IPS-20b (cell line): ENCODE data around the gene MAST3.

Source experiments
- H3K27ac ChIP-seq: one replicate; pipeline ENCODE4 v1.5.1; 2013; ENCODE audit warnings: low read length
- H3K27me3 ChIP-seq: 2 replicates; pipeline ENCODE4 v1.6.1; 2013; ENCODE audit warnings: mild to moderate bottlenecking, low read length, inconsistent platforms; ENCODE audit not compliant: insufficient read depth
- H3K36me3 ChIP-seq: 2 replicates; pipeline ENCODE4 v1.6.1; 2013; ENCODE audit warnings: low read depth, mild to moderate bottlenecking, inconsistent platforms, low read length, moderate library complexity; ENCODE audit not compliant: insufficient read depth
- H3K4me1 ChIP-seq: 2 replicates; pipeline ENCODE4 v1.6.1; 2013; ENCODE audit warnings: mild to moderate bottlenecking, control low read depth, inconsistent platforms, low read length, moderate library complexity; ENCODE audit not compliant: insufficient read depth
- H3K4me3 ChIP-seq: 2 replicates; pipeline ENCODE4 v1.5.1; 2013; ENCODE audit warnings: mild to moderate bottlenecking, low read length, inconsistent platforms
- H3K9ac ChIP-seq: 2 replicates; pipeline ENCODE4 v1.6.1; 2013; ENCODE audit warnings: low read depth, mild to moderate bottlenecking, inconsistent platforms, low read length, moderate library complexity
- H3K9me3 ChIP-seq: 2 replicates; pipeline ENCODE4 v1.6.1; 2013; ENCODE audit warnings: mild to moderate bottlenecking, low read depth, low read length, inconsistent platforms; ENCODE audit not compliant: insufficient read depth

The MAST3 gene

DNA sequence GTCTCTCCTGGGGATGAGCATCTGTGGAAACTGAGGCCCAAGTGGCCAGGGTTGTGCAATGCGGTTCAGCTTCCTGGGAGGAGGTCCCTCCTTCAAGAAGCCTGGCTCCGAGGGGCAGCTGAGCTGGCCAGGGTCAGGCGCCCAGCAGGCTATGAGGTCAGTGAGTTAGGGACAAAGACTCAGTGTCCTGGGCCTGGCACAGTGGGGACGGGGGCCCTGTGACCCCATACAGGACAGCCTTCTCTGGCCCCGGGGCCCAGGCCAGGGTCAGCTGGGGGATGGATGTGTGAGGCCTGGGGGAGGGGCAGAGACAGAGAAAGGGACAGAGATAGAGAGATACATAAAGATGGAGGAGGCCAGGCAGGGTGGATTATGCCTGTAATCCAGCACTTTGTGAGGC, 7.9 kb upstream of the MAST3 start:
- Histone ChIP-seq H3K9ac (no peak overlapping the region), H3K27ac (no peak overlapping the region), H3K4me3 (no peak overlapping the region)

DNA sequence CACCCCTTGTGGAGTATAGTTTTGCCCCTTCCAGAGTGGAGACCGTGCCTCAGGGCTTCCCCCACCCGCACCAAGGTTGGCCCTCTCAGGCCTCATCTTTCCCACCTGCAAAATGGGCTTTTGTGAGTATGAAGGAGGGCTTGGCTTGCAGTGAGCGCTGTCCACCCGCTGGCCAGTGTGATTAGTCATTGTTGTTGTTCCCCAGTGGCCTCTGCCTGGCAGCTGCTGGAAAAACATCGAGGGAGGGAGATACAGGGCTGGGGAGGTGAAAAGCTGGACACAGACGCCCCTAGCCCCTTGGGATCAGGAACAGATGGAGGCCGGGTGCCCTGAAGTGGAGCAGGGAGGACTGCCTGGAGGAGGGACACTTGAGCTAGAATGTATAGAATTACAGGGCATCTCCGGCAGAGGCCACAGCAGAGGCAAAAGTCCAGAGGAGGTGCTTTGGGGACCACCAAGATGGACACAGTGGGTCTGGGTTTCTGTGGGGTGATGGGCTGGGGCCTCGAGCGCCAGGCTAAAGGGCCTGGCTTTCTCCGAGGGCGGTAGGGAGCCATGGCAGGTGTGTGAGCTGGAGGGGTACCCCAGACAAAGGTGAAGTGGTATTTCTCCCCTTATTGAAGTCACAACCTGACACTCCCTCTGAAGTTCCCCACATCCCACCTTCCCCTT, 6.9 kb upstream of the MAST3 start:
- Histone ChIP-seq H3K9ac (no peak overlapping the region), H3K9me3 (no peaks in the 10 kb centered on the region), H3K4me3 (no peak overlapping the region), H3K36me3 (no peaks in the 10 kb centered on the region), H3K4me1 (no peaks in the 10 kb centered on the region), H3K27me3 (no peaks in the 10 kb centered on the region), H3K27ac (no peak overlapping the region)

More for the DNA sequence above, 7.9 kb upstream of the MAST3 start:
- H3K27me3 ChIP-seq = no peaks in the 10 kb centered on the region
- no peaks in the 10 kb centered on the region for H3K9me3 ChIP-seq
- no peaks in the 10 kb centered on the region for H3K36me3 ChIP-seq
- no peaks in the 10 kb centered on the region for H3K4me1 ChIP-seq

DNA sequence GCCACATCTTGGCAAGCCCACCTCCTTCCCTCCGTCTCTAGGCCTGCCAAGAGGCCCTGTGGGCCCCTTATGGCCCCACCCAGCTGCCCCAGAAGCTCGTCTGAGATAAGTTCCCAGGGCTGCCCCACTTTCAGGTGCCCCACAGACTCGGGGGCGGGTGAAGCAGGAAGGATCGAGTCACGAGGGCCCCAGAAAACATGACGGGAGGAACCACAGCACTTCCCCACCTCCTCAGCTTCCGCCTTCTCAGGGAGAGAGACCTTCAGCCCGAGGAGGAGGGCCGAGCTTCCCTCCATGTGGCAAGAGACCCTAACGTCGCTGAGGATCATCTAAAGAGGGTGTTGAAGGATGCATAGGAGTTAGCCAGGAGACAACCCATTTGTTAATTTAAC, 6.4 kb upstream of the MAST3 start:
- H3K9me3 ChIP-seq = no peaks in the 10 kb centered on the region
- no peaks in the 10 kb centered on the region for H3K36me3 ChIP-seq
- no peaks in the 10 kb centered on the region for H3K4me1 ChIP-seq
- H3K27ac ChIP-seq = no peak overlapping the region
- H3K9ac ChIP-seq = no peak overlapping the region
- no peaks in the 10 kb centered on the region for H3K27me3 ChIP-seq
- no peak overlapping the region for H3K4me3 ChIP-seq

DNA sequence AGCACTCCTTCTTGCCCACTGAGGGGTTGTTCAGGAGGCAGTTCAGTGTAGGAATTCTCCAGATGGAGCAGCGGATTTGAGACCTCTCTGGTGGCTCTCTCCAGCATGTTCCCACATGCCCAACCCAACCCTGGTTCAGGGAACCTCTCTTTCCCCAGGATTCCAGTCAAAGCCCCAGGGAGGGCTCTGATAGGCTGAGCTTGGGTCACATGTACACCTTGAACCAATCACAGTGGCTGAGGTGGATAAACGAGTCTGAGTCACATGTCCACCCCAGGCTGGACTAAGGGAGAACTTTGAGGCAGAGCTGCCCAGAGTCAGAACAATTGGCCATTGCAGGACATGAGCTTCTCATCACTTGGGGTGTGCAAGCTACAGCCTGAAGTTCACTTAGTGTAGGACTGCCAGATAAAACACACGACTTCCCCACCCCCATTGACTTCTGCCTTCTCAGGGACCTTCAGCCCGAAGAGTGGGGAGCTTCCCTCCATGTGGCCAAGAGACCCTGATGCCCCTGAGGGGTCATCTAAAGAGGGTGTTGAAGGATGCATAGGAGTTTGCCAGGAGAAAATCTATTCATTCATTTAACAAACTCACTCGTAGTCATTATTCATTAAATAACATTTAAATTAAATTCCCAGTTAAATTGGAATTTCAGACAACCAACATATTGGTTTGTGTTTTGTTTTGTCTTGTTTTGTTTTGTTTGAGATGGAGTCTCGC, 4.0 kb upstream of the MAST3 start:
- no peak overlapping the region for H3K9ac ChIP-seq
- peaks cover 9% of the 10 kb centered on the region for H3K27me3 ChIP-seq
- H3K9me3 ChIP-seq = no peaks in the 10 kb centered on the region
- no peak overlapping the region for H3K4me3 ChIP-seq
- H3K36me3 ChIP-seq = no peaks in the 10 kb centered on the region
- no peaks in the 10 kb centered on the region; the same call in 1 of the 2 replicates for H3K4me1 ChIP-seq
- no peak overlapping the region for H3K27ac ChIP-seq

DNA sequence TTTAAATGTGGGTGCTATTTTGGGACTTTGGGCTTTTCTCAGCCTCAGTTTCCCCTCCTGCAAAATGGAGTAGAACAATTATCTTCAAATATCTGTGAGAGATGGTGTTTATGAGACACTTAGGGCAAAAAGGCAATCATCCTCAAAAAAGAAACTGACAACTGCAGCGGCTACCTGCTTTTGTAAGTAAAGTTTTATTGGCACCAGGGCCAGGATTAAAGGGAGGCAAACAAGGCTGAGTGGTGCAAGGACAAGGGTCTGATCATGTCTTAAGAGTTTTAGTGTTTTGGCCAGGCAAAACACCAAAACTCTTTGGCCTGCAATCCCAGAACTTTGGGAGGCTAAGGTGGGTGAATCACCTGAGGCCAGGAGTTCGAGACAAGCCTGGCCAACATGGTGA, 1.3 kb upstream of the MAST3 start:
- Histone ChIP-seq H3K9ac (no peak overlapping the region), H3K9me3 (no peaks in the 10 kb centered on the region), H3K27ac (no peak overlapping the region), H3K27me3 (peaks cover 22% of the 10 kb centered on the region), H3K36me3 (no peaks in the 10 kb centered on the region), H3K4me1 (no peaks in the 10 kb centered on the region; the same call in 1 of the 2 replicates), H3K4me3 (no peak overlapping the region)

DNA sequence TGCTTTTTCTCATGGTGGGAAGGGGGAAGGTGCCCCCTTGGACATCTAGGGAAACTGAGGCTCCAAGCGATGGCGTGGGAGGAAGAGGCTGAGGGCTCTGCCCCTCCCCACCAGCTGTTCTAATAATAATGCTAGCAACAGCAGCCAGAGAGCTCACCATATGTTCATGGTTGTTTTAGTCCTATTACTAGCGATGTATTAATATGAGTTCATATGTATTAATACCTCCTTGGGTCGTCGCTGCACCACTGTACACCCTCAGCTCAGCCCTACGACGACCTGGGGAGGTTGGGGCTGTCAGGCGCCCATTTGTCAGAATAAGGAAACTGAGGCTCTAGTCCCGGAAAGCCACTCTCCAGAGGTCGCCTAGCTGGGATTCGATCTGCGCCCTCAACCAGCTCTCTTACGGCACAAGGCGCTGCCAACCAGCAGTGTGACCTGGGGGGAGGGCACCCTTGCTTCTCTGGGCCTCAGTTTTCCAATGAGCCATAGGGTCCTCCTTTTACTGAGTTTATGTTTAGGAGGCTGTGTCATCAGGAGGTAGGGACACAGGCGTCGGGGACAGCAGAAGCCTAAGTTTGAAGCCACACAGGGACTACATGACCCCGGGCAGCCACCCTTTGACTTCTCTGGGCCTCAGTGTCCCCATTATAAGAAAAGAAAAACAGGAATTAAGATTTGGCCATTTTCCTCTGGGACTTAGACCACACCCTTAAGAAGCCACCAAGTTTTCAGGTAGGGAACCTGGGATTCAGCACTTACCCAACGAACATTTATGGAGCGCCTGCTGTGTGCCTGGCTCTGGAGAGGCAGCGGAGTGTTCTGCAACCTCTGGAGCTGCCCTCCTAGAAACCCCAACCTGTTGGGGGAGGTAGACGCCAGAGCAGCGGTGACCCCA, 664 bp downstream of the MAST3 start:
- Histone ChIP-seq H3K9me3 (no peaks in the 10 kb centered on the region), H3K27me3 (peaks cover 22% of the 10 kb centered on the region), H3K27ac (no peak overlapping the region), H3K4me1 (no peaks in the 10 kb centered on the region; the same call in 1 of the 2 replicates), H3K4me3 (peak overlapping the region; percentile 70), H3K9ac (no peak overlapping the region), H3K36me3 (no peaks in the 10 kb centered on the region)

DNA sequence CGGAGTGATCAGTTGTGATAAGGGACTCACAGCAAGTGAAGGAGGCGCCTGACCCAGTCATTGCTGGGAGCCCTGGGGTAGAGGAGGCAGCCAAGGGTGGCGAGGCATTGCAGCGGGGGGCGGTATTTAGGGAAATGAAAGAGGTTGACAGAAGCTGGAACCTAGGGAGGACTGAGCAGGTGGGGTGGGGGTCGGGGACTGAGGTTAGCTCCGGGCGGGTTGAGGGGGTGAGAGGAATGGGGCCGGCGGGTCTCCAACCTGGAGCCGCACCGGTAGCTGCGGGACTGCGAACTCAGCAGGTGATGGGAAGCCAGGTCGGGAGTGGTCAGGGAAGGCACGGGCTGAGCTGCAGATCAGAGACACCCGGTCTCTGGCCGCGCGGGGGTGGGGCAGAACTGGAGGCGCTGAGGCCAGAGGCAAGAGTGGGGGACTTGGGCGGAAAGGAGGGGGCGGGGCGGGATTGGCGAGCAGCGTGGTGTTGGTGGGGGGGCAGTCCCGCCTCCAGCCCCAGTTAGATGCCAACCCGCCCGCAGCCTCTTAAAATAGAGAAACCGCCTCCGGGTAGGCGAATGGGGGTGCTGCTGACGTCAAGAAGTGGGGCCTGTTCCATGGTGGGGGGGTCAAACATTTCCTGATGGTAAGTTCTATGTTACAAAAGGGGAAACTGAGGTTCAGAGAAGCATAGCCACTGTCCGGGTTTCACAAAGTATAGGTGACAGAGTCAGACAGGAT, 1.5 kb downstream of the MAST3 start:
- H3K4me3 ChIP-seq = peak overlapping the region; percentile 46; the same call in 1 of the 2 replicates
- peaks cover 22% of the 10 kb centered on the region for H3K27me3 ChIP-seq
- no peaks in the 10 kb centered on the region for H3K9me3 ChIP-seq
- H3K27ac ChIP-seq = no peak overlapping the region
- no peaks in the 10 kb centered on the region; the same call in 1 of the 2 replicates for H3K4me1 ChIP-seq
- no peaks in the 10 kb centered on the region for H3K36me3 ChIP-seq
- no peak overlapping the region for H3K9ac ChIP-seq

DNA sequence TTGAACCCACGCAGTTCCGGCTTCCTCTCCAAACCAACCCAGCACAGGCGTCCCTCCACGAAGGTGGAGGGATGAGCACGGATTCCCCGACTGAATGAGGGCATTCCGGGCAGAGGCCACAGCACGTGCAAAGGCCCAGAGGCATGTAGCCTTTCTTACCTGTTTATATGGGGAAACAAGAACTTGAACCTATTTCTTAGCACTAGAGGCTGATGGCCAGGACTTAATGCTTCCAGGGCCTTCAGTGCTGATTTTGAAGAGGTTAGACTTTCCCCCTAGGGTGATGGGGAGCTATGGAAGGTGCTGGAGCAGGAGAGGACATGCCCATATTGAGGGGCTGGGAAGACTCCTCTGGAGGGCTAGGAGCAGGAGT, 2.0 kb downstream of the MAST3 start:
- Histone ChIP-seq H3K36me3 (no peaks in the 10 kb centered on the region), H3K9ac (no peak overlapping the region), H3K4me1 (no peaks in the 10 kb centered on the region; the same call in 1 of the 2 replicates), H3K27ac (no peak overlapping the region), H3K4me3 (no peak overlapping the region), H3K27me3 (peaks cover 22% of the 10 kb centered on the region), H3K9me3 (no peaks in the 10 kb centered on the region)

DNA sequence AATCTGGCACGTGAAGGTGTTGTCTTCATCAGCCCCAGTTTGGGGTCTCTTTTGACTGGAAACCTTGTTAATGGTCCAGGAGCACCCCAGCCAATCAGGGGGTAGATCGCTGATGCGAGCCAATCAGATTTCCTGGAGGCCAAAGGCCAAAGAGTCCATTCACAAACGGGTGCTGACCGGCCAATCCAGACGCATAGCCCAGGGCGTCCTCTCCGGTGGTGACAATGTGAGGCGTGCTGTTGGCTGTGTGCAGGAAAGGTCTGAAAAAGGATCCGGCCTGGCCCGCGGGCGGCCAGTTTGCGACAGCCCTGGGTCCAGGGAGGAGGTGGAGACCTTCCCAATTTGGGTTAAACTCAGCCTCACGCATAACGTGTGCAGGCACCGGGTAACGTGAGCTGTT, 3.1 kb downstream of the MAST3 start:
- no peaks in the 10 kb centered on the region; the same call in 1 of the 2 replicates for H3K4me1 ChIP-seq
- H3K9me3 ChIP-seq = no peaks in the 10 kb centered on the region
- no peak overlapping the region for H3K9ac ChIP-seq
- no peaks in the 10 kb centered on the region for H3K36me3 ChIP-seq
- H3K27ac ChIP-seq = no peak overlapping the region
- H3K4me3 ChIP-seq = no peak overlapping the region; the same call in 1 of the 2 replicates
- H3K27me3 ChIP-seq = peaks cover 22% of the 10 kb centered on the region

DNA sequence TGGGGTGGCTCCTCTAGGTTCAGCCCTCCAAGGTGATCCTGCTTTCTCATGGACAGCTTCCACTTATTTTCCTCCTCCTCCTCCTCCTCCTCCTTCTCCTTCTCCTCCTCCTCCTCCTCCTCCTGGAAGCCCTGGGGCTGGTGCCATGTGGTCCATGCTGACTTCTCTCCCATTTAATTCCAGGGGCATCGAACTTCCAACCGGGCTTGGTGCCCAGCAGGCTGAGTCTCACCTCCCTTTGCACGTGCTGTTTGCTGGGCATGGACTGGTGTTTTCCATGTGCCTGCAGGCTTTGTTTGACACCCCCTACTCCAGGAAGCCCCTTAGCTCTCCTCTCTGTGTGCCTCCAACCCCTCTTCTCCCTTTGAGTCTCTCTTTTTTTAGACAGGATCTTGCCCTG, 3.7 kb downstream of the MAST3 start:
- Histone ChIP-seq H3K27ac (no peak overlapping the region), H3K9me3 (no peaks in the 10 kb centered on the region), H3K9ac (no peak overlapping the region), H3K36me3 (no peaks in the 10 kb centered on the region), H3K27me3 (peaks cover 22% of the 10 kb centered on the region), H3K4me1 (no peaks in the 10 kb centered on the region; the same call in 1 of the 2 replicates), H3K4me3 (no peak overlapping the region; the same call in 1 of the 2 replicates)

DNA sequence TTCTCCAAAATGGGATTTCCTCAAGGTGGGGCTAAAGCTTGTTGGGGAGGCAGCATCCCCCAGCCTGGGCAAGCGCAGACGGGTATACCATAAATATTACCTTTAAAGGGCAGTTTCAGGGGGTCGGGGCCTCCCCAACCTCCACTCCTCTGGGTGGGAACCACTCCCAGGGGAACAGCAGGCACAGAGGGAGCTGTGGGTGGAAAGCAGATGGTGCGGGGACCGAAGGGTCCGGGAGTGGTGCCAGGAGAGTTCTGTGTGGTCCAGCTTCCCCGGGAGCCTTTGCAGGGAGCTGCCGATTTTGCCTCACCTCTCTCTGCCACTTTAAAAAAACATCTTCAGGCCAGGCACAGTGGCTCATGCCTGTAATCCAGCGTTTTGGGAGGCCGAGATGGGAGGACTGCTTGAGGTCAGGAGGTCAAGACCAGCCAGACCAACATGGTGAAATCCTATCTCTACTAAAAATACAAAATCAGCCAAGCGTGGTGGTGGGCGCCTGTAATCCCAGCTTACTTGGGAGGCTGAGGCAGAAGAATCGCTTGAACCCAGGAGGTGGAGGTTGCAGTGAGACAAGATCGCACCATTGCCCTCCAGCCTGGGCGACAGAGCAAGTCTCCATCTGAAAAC, 5.5 kb downstream of the MAST3 start:
- H3K27ac ChIP-seq = no peak overlapping the region
- H3K36me3 ChIP-seq = no peaks in the 10 kb centered on the region
- H3K4me1 ChIP-seq = no peaks in the 10 kb centered on the region; the same call in 1 of the 2 replicates
- peaks cover 26% of the 10 kb centered on the region for H3K27me3 ChIP-seq
- H3K9ac ChIP-seq = no peak overlapping the region
- H3K9me3 ChIP-seq = no peaks in the 10 kb centered on the region
- H3K4me3 ChIP-seq = no peak overlapping the region
